ENCODE data around the gene GPR152. TPM values are rescaled to one million over a fixed set of nuclear protein-coding genes. Genes with fewer than 3 reads are reported as not detected.

GPR152 gene
- 0.17 TPM in 1 of 2 replicates, not detected in the other for total RNA-seq

GRCh38 chr11:67452141-67452952, at the start of gene GPR152:
GPR152 (minus strand) TSS chr11:67452729; CDS start chr11:67452724, 5 bp downstream.

GRCh38 chr11:67482827-67483798, 30.6 kb upstream of the GPR152 start, which contains the start of gene AIP:
AIP (plus strand) TSS chr11:67483026; CDS start chr11:67483159, 133 bp downstream.

GRCh38 chr11:67468759-67469507, 16.4 kb upstream of the GPR152 start, which contains the start of gene TMEM134:
TMEM134 (minus strand) TSS chr11:67469251; CDS start chr11:67469192, 59 bp downstream.

GRCh38 chr11:67455054-67455453, 2.5 kb upstream of the GPR152 start, which contains the start of gene CABP4:
CABP4 (plus strand) TSS chr11:67455354; CDS start chr11:67455424, 70 bp downstream.

GRCh38 chr11:67437082-67437808, 15.3 kb downstream of the GPR152 start, which contains the start of gene PTPRCAP:
PTPRCAP (minus strand) TSS chr11:67437682; CDS start chr11:67437619, 63 bp downstream.

GRCh38 chr11:67428052-67429001, 24.2 kb downstream of the GPR152 start, which contains the start of gene RPS6KB2:
RPS6KB2 (plus strand) TSS chr11:67428494; CDS start chr11:67428546, 52 bp downstream.

GRCh38 chr11:67415501-67416304, 36.8 kb downstream of the GPR152 start, which contains the start of gene CARNS1:
CARNS1 (plus strand) TSS chr11:67415678; CDS start chr11:67416200, 522 bp downstream.

GRCh38 chr11:67401495-67402191, 50.9 kb downstream of the GPR152 start, which contains the start of gene PPP1CA:
PPP1CA (minus strand) TSS chr11:67401858; CDS start chr11:67401782, 76 bp downstream.

Other genes with a start within 250 kb of the GPR152 start
- 30.8 and 33.2 TPM in 2 replicates for gene GRK2, start 186.3 kb downstream of the GPR152 start, total RNA-seq
- gene ANKRD13D, start 163.4 kb downstream of the GPR152 start, total RNA-seq: 26.0 and 36.9 TPM in 2 replicates
- gene SSH3, start 149.2 kb downstream of the GPR152 start, total RNA-seq: 24.4 and 30.8 TPM in 2 replicates
- gene POLD4, start 99.2 kb downstream of the GPR152 start, total RNA-seq: 25.6 and 60.2 TPM in 2 replicates
- gene CLCF1, start 79.1 kb downstream of the GPR152 start, total RNA-seq: 3.1 TPM in 2 replicates
- gene RAD9A, start 60.7 kb downstream of the GPR152 start, total RNA-seq: 5.8 and 7.3 TPM in 2 replicates
- 128 and 198 TPM in 2 replicates for gene PPP1CA, start 50.9 kb downstream of the GPR152 start, total RNA-seq
- gene TBC1D10C, start 48.6 kb downstream of the GPR152 start, total RNA-seq: under 0.01 TPM in 1 of 2 replicates, not detected in the other
- gene CARNS1, start 37.1 kb downstream of the GPR152 start, total RNA-seq: 0.15 and 0.66 TPM in 2 replicates
- gene RPS6KB2, start 24.2 kb downstream of the GPR152 start, total RNA-seq: 47.6 and 55.6 TPM in 2 replicates
- 0.50 and 1.3 TPM in 2 replicates for gene PTPRCAP, start 15.0 kb downstream of the GPR152 start, total RNA-seq
- gene CORO1B, start 9.3 kb downstream of the GPR152 start, total RNA-seq: 134 and 212 TPM in 2 replicates
- gene CABP4, start 2.6 kb upstream of the GPR152 start, total RNA-seq: not detected in 2 replicates
- 25.5 and 36.7 TPM in 2 replicates for gene TMEM134, start 16.5 kb upstream of the GPR152 start, total RNA-seq
- gene AIP, start 30.3 kb upstream of the GPR152 start, total RNA-seq: 78.4 and 93.5 TPM in 2 replicates
- 19.2 and 23.0 TPM in 2 replicates for gene PITPNM1, start 52.6 kb upstream of the GPR152 start, total RNA-seq
- 14.8 and 15.2 TPM in 2 replicates for gene CDK2AP2, start 55.4 kb upstream of the GPR152 start, total RNA-seq
- gene CABP2, start 70.7 kb upstream of the GPR152 start, total RNA-seq: not detected in 2 replicates
- gene GSTP1, start 131.1 kb upstream of the GPR152 start, total RNA-seq: 842 and 851 TPM in 2 replicates
- 226 and 257 TPM in 2 replicates for gene NDUFV1, start 154.2 kb upstream of the GPR152 start, total RNA-seq
- 4.3 and 4.5 TPM in 2 replicates for gene NUDT8, start 177.2 kb upstream of the GPR152 start, total RNA-seq
- gene TBX10, start 187.0 kb upstream of the GPR152 start, total RNA-seq: not detected in 2 replicates
- not detected in 2 replicates for gene ACY3, start 198.0 kb upstream of the GPR152 start, total RNA-seq
- gene ALDH3B2, start 221.9 kb upstream of the GPR152 start, total RNA-seq: 0.15 TPM in 1 of 2 replicates, not detected in the other

Data from smooth muscle cell of trachea (primary cell).